Thoracic aorta (tissue), 2 donors: ENCODE measurements around the gene SPECC1L. TPM values are rescaled to one million over a fixed set of nuclear protein-coding genes. Genes with fewer than 3 reads are reported as not detected.
"Not testable (repeated sequence)": the region's sequence is repeated elsewhere in the genome, so short reads cannot be mapped to it uniquely, and the experiment has no call there.

Experiments
- ATAC-seq: fragments of 150-250 bp; one replicate; pipeline ENCODE4 v1.8.0; 2017; ENCODE audit warnings: low read depth; ENCODE audit not compliant: insufficient number of reproducible peaks, low FRiP score
- DNase-seq: peaks from one replicate; pipeline ENCODE4 v3.0.0-alpha.2; 2020; ENCODE audit warnings: low spot score
- H3K27ac ChIP-seq, 2 donors: fragments of 200-600 bp; sonication (generic); 1 replicate in 1 of 2; 2 replicates in 1 of 2; pipeline ENCODE4 v1.5.1; 2016; ENCODE audit warnings: mild to moderate bottlenecking in 2 of 2, moderate library complexity in 2 of 2
- H3K27me3 ChIP-seq: fragments of 200-600 bp; sonication (generic); replicated peaks from 2 replicates; pipeline ENCODE4 v1.6.0; 2016; ENCODE audit warnings: mild to moderate bottlenecking; ENCODE audit not compliant: insufficient read depth
- H3K36me3 ChIP-seq: fragments of 200-600 bp; sonication (generic); one replicate; pipeline ENCODE4 v1.5.1; 2016
- H3K4me1 ChIP-seq, 2 donors: fragments of 200-600 bp; sonication (generic); 1 replicate in 1 of 2; 2 replicates in 1 of 2; pipeline versions ENCODE4 v1.5.1 to v1.6.0; 2016; ENCODE audit warnings: low read depth in 2 of 2, mild to moderate bottlenecking in 1 of 2; ENCODE audit not compliant: control insufficient read depth in 1 of 2
- H3K4me3 ChIP-seq: fragments of 200-600 bp; sonication (generic); 2 replicates; pipeline ENCODE4 v1.5.1; 2016; ENCODE audit warnings: mild to moderate bottlenecking
- H3K9me3 ChIP-seq: fragments of 200-600 bp; sonication (generic); 2 replicates; pipeline ENCODE4 v1.5.1; 2016
- CTCF ChIP-seq: fragments of 200-600 bp; sonication (generic); IDR thresholded peaks from one replicate; pipeline ENCODE4 v1.5.1; 2019; ENCODE audit warnings: antibody characterized with exemption
- total RNA-seq, 2 donors: library from RNA; depleted of rRNA; stranded (reverse); fragments of >200 nt; gene quantifications; one replicate each; pipeline versions ENCODE4 v1.1.0 to v1.2.3, GENCODE V29; 2016

The SPECC1L gene
- total RNA-seq, 2 donors from 2014 or later: 49.4 to 50.0 TPM

- no peak for DNase-seq
- Histone ChIP-seq H3K36me3 (no peaks in the 10 kb centered on the region), H3K27ac (peak overlapping the region; percentile 80 to 86), H3K4me1 (peaks cover 26 to 62% of the 10 kb centered on the region in 2 donors), H3K4me3 (no peak overlapping the region), H3K27me3 (no peaks in the 10 kb centered on the region), H3K9me3 (no peaks in the 10 kb centered on the region)
- no peak for TF ChIP-seq CTCF
- no peak for ATAC-seq
These were observed 21.0 kb downstream of the SPECC1L start for GRCh38 chr22:24291515-24292201.

GRCh38 chr22:24292202-24292830 lies 21.7 kb downstream of the SPECC1L start:
- H3K27ac ChIP-seq: peak overlapping the region; percentile 80 to 86
- not testable (repeated sequence) for ATAC-seq, H3K27me3 ChIP-seq, H3K4me3 ChIP-seq, DNase-seq, H3K9me3 ChIP-seq, H3K36me3 ChIP-seq
- H3K4me1 ChIP-seq: peaks cover 23 to 57% of the 10 kb centered on the region in 2 donors

GRCh38 chr22:24294913-24295312 lies 24.3 kb downstream of the SPECC1L start:
- not testable (repeated sequence) for H3K27me3 ChIP-seq, DNase-seq, H3K4me3 ChIP-seq, H3K27ac ChIP-seq, H3K36me3 ChIP-seq, H3K9me3 ChIP-seq, ATAC-seq
- peaks cover 26 to 42% of the 10 kb centered on the region in 2 donors for H3K4me1 ChIP-seq

GRCh38 chr22:24298497-24299155 lies 28.0 kb downstream of the SPECC1L start:
- not testable (repeated sequence) for H3K4me3 ChIP-seq, H3K27me3 ChIP-seq, DNase-seq, H3K27ac ChIP-seq, H3K36me3 ChIP-seq, H3K9me3 ChIP-seq, ATAC-seq
- H3K4me1 ChIP-seq: peaks cover 24 to 28% of the 10 kb centered on the region in 2 donors

- not testable (repeated sequence) for ATAC-seq, H3K27me3 ChIP-seq, DNase-seq, H3K4me3 ChIP-seq, H3K36me3 ChIP-seq, H3K27ac ChIP-seq, H3K9me3 ChIP-seq
- peaks cover 37 to 47% of the 10 kb centered on the region in 2 donors for H3K4me1 ChIP-seq
These were observed 29.9 kb downstream of the SPECC1L start for GRCh38 chr22:24300522-24300921.

GRCh38 chr22:24302591-24302990 lies 32.0 kb downstream of the SPECC1L start:
- no peaks in the 10 kb centered on the region for H3K9me3 ChIP-seq
- H3K27me3 ChIP-seq: no peaks in the 10 kb centered on the region
- DNase-seq: no peak
- no peak overlapping the region for H3K4me3 ChIP-seq
- H3K36me3 ChIP-seq: no peaks in the 10 kb centered on the region
- TF ChIP-seq CTCF: no peak
- H3K4me1 ChIP-seq: peaks cover 37 to 48% of the 10 kb centered on the region in 2 donors
- H3K27ac ChIP-seq: peak overlapping the region; percentile 62 to 74
- no peak for ATAC-seq

GRCh38 chr22:24303007-24303406 lies 32.4 kb downstream of the SPECC1L start:
- Histone ChIP-seq H3K27ac (peak overlapping the region; percentile 62 to 74), H3K4me3 (peak overlapping the region; percentile 6), H3K9me3 (no peaks in the 10 kb centered on the region), H3K27me3 (no peaks in the 10 kb centered on the region), H3K36me3 (no peaks in the 10 kb centered on the region), H3K4me1 (peaks cover 37 to 48% of the 10 kb centered on the region in 2 donors)
- no peak for TF ChIP-seq CTCF
- ATAC-seq (peak; percentile 55), DNase-seq (no peak)
